HepG2 (cell line): ENCODE data around the gene PARD3.

Experiments
- BCL3 ChIP-seq: sonication (generic); formaldehyde crosslinking; IDR thresholded peaks from 2 replicates; pipeline ENCODE4 v1.5.1; 2020; ENCODE audit warnings: mild to moderate bottlenecking, missing genetic modification reagents, moderate library complexity
- CREM ChIP-seq, 2 experiments: sonication (generic) in 1 of 2; formaldehyde crosslinking in 1 of 2; IDR thresholded peaks; 2 replicates each; pipeline versions ENCODE4 v1.4.0 to v1.6.1; 2016 to 2020; ENCODE audit warnings: antibody characterized with exemption in 1 of 2, mild to moderate bottlenecking in 1 of 2, missing genetic modification reagents in 1 of 2
- CTCF ChIP-seq: sonication (generic); formaldehyde crosslinking; IDR thresholded peaks from 2 replicates; pipeline ENCODE4 v1.5.0; 2020; ENCODE audit warnings: mild to moderate bottlenecking, missing genetic modification reagents, moderate library complexity
- DMAP1 ChIP-seq: IDR thresholded peaks from 2 replicates; pipeline ENCODE4 v1.6.1; 2016
- E2F5 ChIP-seq: sonication (generic); formaldehyde crosslinking; conservative IDR thresholded peaks from 2 replicates; pipeline ENCODE4 v1.4.0; 2020; ENCODE audit warnings: missing genetic modification reagents
- EP300 ChIP-seq, 3 experiments: sonication (generic) in 1 of 3; formaldehyde crosslinking in 1 of 3; IDR thresholded peaks; 2 replicates each; pipeline versions ENCODE4 v1.5.1 to v1.6.1; 2011 to 2020; ENCODE audit warnings: low read depth in 2 of 3, low read length in 2 of 3, borderline replicate concordance in 1 of 3, improper control_type of control experiment in 1 of 3, mild to moderate bottlenecking in 1 of 3, missing genetic modification reagents in 1 of 3, moderate library complexity in 1 of 3
- MEIS2 ChIP-seq: sonication (generic); formaldehyde crosslinking; IDR thresholded peaks from 2 replicates; pipeline ENCODE4 v1.9.0; 2021; ENCODE audit warnings: mild to moderate bottlenecking, missing genetic modification reagents
- SUZ12 ChIP-seq: fragments of 150-350 bp; IDR thresholded peaks from 2 replicates; pipeline ENCODE4 v1.6.1; 2014; ENCODE audit warnings: low read depth, low read length
- THRA ChIP-seq: sonication (generic); formaldehyde crosslinking; IDR thresholded peaks from 2 replicates; pipeline ENCODE4 v1.4.0; 2020; ENCODE audit warnings: missing genetic modification reagents, borderline replicate concordance
- ZNF678 ChIP-seq: sonication (generic); formaldehyde crosslinking; IDR thresholded peaks from 2 replicates; pipeline ENCODE4 v1.4.0; 2020; ENCODE audit warnings: mild to moderate bottlenecking, missing genetic modification reagents
- ZNF773 ChIP-seq: sonication (generic); formaldehyde crosslinking; IDR thresholded peaks from 2 replicates; pipeline ENCODE4 v1.4.0; 2020; ENCODE audit warnings: missing genetic modification reagents, borderline replicate concordance
- TF ChIP-seq, protein P1 (sequence below): sonication (generic); formaldehyde crosslinking; IDR thresholded peaks from 2 replicates; pipeline ENCODE4 v1.4.0; 2020; ENCODE audit warnings: missing genetic modification reagents, borderline replicate concordance

DNA sequence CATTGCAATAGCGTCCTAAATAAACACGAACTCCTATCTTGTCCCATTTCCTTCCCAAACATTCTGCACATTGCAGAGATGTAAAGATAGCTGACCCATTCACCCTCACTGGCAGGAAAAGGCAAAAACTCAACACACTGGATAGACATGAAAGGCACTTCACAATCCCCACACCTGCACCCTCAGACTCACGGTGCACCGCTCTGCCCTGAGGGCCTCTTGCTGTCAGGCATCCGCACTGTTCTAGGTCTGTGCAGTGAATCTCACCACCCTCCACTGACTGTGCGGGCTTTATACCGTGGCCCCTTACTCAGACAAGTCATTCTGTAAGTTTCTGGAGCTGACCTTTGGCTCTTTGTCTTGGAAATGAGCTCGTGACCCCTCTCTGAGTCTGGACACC is 42.9 kb upstream of the PARD3 start:
- TF ChIP-seq SUZ12 (no peak), ZNF773 (CRISPR knock-in tag) (no peak), MEIS2 (no peak), CTCF (CRISPR knock-in tag) (no peak), ZNF678 (no peak), BCL3 (no peak), DMAP1 (CRISPR knock-in tag) (no peak), CREM (IDR thresholded peaks at IDR 0.05) (no peak), CREM (CRISPR knock-in tag; IDR thresholded peaks at IDR 0.05) (no peak), THRA (no peak), EP300 (IDR thresholded peaks at IDR 0.05; ENCODE audit: low read depth in 2 of 2, low read length in 2 of 2) (no peak), EP300 (CRISPR knock-in tag; IDR thresholded peaks at IDR 0.05; ENCODE audit: borderline replicate concordance) (no peak), E2F5 (CRISPR knock-in tag) (no peak)
- TF ChIP-seq, protein P1, sequence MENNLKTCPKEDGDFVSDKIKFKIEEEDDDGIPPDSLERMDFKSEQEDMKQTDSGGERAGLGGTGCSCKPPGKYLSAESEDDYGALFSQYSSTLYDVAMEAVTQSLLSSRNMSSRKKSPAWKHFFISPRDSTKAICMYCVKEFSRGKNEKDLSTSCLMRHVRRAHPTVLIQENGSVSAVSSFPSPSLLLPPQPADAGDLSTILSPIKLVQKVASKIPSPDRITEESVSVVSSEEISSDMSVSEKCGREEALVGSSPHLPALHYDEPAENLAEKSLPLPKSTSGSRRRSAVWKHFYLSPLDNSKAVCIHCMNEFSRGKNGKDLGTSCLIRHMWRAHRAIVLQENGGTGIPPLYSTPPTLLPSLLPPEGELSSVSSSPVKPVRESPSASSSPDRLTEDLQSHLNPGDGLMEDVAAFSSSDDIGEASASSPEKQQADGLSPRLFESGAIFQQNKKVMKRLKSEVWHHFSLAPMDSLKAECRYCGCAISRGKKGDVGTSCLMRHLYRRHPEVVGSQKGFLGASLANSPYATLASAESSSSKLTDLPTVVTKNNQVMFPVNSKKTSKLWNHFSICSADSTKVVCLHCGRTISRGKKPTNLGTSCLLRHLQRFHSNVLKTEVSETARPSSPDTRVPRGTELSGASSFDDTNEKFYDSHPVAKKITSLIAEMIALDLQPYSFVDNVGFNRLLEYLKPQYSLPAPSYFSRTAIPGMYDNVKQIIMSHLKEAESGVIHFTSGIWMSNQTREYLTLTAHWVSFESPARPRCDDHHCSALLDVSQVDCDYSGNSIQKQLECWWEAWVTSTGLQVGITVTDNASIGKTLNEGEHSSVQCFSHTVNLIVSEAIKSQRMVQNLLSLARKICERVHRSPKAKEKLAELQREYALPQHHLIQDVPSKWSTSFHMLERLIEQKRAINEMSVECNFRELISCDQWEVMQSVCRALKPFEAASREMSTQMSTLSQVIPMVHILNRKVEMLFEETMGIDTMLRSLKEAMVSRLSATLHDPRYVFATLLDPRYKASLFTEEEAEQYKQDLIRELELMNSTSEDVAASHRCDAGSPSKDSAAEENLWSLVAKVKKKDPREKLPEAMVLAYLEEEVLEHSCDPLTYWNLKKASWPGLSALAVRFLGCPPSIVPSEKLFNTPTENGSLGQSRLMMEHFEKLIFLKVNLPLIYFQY = no peak
